OCI-LY3 (cell line): ENCODE data around the gene LHPP.

Source experiments
- EZH2phosphoT487 ChIP-seq: fragments of 200-600 bp; shearing (Covaris generic); IDR thresholded peaks from 2 replicates; pipeline ENCODE4 v1.6.1; 2018; ENCODE audit warnings: antibody characterized with exemption, mixed run types, low read depth
- TF ChIP-seq, protein P1 (sequence below): fragments of 200-600, 300-600 bp; sonication (generic); IDR thresholded peaks from 2 replicates; pipeline ENCODE4 v1.5.1; 2014; ENCODE audit warnings: antibody characterized with exemption, low read length, low read depth

DNA sequence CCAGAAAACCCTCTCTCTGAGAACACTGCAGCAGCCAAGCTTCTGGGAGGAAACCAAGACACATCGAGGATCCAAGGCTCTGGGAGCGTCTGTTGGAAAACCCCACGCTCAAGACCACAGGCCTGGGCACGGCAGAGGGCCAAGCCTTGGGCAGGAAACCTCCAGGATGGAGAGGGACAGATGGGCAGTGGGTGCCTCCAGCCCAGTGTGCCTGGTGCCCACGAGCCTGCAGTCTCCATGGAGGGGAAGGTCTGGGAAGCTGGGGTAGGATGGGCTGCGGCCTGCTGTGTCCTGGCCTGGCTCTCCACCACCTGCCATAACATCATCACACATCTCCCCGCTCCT is 186.5 kb downstream of the LHPP start:
- TF ChIP-seq, protein P1, sequence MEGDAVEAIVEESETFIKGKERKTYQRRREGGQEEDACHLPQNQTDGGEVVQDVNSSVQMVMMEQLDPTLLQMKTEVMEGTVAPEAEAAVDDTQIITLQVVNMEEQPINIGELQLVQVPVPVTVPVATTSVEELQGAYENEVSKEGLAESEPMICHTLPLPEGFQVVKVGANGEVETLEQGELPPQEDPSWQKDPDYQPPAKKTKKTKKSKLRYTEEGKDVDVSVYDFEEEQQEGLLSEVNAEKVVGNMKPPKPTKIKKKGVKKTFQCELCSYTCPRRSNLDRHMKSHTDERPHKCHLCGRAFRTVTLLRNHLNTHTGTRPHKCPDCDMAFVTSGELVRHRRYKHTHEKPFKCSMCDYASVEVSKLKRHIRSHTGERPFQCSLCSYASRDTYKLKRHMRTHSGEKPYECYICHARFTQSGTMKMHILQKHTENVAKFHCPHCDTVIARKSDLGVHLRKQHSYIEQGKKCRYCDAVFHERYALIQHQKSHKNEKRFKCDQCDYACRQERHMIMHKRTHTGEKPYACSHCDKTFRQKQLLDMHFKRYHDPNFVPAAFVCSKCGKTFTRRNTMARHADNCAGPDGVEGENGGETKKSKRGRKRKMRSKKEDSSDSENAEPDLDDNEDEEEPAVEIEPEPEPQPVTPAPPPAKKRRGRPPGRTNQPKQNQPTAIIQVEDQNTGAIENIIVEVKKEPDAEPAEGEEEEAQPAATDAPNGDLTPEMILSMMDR: no peak
- no peak for TF ChIP-seq EZH2phosphoT487
